ENCODE measurements around the gene PPM1J.

PPM1J gene

GRCh38 chr1:112688781-112689193 lies 26.3 kb downstream of the PPM1J start:
- TF ChIP-seq GLIS3 (CRISPR knock-in tag; IDR thresholded peaks at IDR 0.05) (no peak), CSRNP3 (CRISPR knock-in tag; IDR thresholded peaks at IDR 0.05) (no peak), TSHZ2 (CRISPR knock-in tag; IDR thresholded peaks at IDR 0.05) (no peak), RARB (CRISPR knock-in tag; IDR thresholded peaks at IDR 0.05) (no peak), SNAI2 (CRISPR knock-in tag; IDR thresholded peaks at IDR 0.05) (no peak), ISL1 (CRISPR knock-in tag; IDR thresholded peaks at IDR 0.05) (no peak), BACH2 (CRISPR knock-in tag; IDR thresholded peaks at IDR 0.05; ENCODE audit: borderline replicate concordance) (no peak), CSDC2 (CRISPR knock-in tag; IDR thresholded peaks at IDR 0.05) (no peak), ARNTL (CRISPR knock-in tag; IDR thresholded peaks at IDR 0.05; ENCODE audit: borderline replicate concordance, low read depth) (no peak)
- no peak for ATAC-seq

DNA sequence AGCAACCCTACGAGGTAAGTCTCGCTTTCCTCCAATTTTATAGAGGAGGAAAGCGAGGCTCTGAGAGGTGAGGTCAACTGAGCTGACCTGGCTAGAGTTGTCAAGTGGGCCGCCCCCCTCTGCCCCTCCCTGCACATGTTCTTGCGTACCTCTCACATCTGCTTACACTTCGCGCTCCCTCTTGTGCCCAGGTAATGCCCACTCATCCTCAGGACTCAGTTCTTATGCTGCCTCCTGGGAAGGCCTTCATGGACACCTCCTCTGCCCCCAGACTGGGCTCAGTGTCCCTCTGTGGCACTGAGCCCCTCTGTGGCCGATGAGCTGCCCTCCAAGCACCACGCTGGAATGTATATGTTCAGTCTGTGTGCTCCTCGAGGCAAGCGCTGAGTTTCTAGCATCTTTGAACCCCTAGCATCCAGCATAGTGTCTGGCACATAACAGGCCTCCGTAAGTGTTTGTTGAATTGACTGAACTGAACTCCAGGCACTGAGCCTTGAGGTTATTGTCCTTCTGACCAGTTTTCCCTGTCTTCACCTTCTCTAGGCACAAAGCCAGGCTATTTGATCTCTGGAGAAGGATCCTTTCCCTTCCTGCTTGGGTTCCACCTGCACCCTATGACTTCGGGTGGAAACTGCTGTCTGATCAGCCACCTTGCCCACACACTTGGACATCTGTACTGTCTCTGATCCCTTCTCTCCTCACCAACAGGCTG lies 27.2 kb downstream of the PPM1J start:
- no peak for ATAC-seq
- no peak for TF ChIP-seq SNAI2 (CRISPR knock-in tag; IDR thresholded peaks at IDR 0.05)

DNA sequence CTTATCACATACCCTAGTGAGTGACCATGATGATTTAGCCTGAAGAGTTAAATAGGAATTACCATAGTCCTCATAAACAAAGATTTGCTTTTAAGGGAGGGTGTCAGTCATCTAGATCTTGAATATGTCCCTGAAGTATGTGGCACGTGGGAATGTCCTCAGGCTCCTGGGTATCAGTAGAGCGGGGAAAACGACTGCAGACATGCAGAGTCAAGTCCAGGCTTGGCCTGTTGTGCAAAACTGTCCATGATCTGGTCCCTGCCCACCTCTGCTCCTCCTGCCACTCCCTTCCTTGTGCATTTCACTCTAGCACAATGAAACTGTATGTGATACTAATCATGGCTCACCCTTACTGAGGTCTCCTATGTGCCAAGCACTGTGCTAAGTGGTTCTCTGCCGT lies 27.8 kb downstream of the PPM1J start:
- TF ChIP-seq OSR1 (CRISPR knock-in tag; IDR thresholded peaks at IDR 0.05) (no peak), CSDC2 (CRISPR knock-in tag; IDR thresholded peaks at IDR 0.05) (no peak), SNAI2 (CRISPR knock-in tag; IDR thresholded peaks at IDR 0.05) (no peak), PPARA (CRISPR knock-in tag; IDR thresholded peaks at IDR 0.05; ENCODE audit: borderline replicate concordance) (no peak), POU6F1 (CRISPR knock-in tag; IDR thresholded peaks at IDR 0.05; ENCODE audit: borderline replicate concordance, low read depth) (no peak), ISL1 (CRISPR knock-in tag; IDR thresholded peaks at IDR 0.05) (no peak), ESRRG (CRISPR knock-in tag; IDR thresholded peaks at IDR 0.05) (no peak)
- no peak for ATAC-seq

DNA sequence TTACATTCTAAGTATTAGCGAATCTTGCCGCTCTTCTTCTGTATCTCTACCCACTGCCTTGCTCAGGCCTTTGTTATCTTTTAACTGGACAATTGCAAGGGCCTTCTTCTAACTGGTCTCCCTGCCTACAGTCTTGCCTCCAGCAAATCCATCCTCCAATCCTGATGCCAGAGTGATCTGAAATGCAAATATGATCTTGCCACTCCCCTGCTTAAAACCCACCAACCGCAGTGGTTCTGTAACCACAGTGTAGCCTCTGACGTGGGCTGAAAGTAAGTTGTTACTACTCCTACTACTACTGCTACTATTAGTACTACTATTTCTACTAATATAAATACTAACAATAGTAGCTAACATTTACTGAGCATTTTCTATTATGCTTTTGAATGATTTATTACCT lies 28.3 kb downstream of the PPM1J start:
- TF ChIP-seq CSDC2 (CRISPR knock-in tag; IDR thresholded peaks at IDR 0.05) = no peak
- no peak for TF ChIP-seq SNAI2 (CRISPR knock-in tag; IDR thresholded peaks at IDR 0.05)
- ATAC-seq = peak; percentile 24; the same call in 1 of the 3 replicates

- ATAC-seq = no peak
- TF ChIP-seq POU6F1 (CRISPR knock-in tag; IDR thresholded peaks at IDR 0.05; ENCODE audit: borderline replicate concordance, low read depth) (no peak), TSHZ2 (CRISPR knock-in tag; IDR thresholded peaks at IDR 0.05) (no peak), TOX (CRISPR knock-in tag; IDR thresholded peaks at IDR 0.05; ENCODE audit: borderline replicate concordance) (no peak), ZFP3 (CRISPR knock-in tag; IDR thresholded peaks at IDR 0.05) (no peak), RARB (CRISPR knock-in tag; IDR thresholded peaks at IDR 0.05) (no peak), ZNF70 (CRISPR knock-in tag; IDR thresholded peaks at IDR 0.05) (no peak), SNAI2 (CRISPR knock-in tag; IDR thresholded peaks at IDR 0.05) (no peak), ZFP30 (CRISPR knock-in tag; IDR thresholded peaks at IDR 0.05) (no peak), ARNTL (CRISPR knock-in tag; IDR thresholded peaks at IDR 0.05; ENCODE audit: borderline replicate concordance, low read depth) (no peak)
Measured at GRCh38 chr1:112686417-112686816, 28.7 kb downstream of the PPM1J start.

Measured in SK-N-SH treated with all-trans-retinoic acid at 6 μM for 48 hours (cell line).